Upper lobe of right lung (tissue), 1 donor: Measurements from ENCODE around the gene RAB40C. TPM values are rescaled to one million over a fixed set of nuclear protein-coding genes. Genes with fewer than 3 reads are reported as not detected.

ENCODE experiments used
- ATAC-seq: fragments of 200-7000 bp; cut with Tn5 transposase; one replicate; pipeline ENCODE4 v1.9.1; 2020; ENCODE audit warnings: mild to moderate bottlenecking, moderate library complexity
- DNase-seq: peaks from one replicate; pipeline ENCODE4 v3.0.0-alpha.2; 2020
- H3K27ac ChIP-seq: fragments of 200-600 bp; one replicate; pipeline ENCODE4 v1.8.0; 2022
- H3K27me3 ChIP-seq: fragments of 200-600 bp; one replicate; pipeline ENCODE4 v1.8.0; 2022; ENCODE audit warnings: mild to moderate bottlenecking
- H3K36me3 ChIP-seq: fragments of 200-600 bp; one replicate; pipeline ENCODE4 v1.8.0; 2022
- H3K4me1 ChIP-seq: fragments of 200-600 bp; one replicate; pipeline ENCODE4 v1.8.0; 2022
- H3K4me3 ChIP-seq: fragments of 200-600 bp; one replicate; pipeline ENCODE4 v1.8.0; 2022; ENCODE audit warnings: mild to moderate bottlenecking
- H3K9me3 ChIP-seq: fragments of 200-600 bp; one replicate; pipeline ENCODE4 v1.8.0; 2022
- CTCF ChIP-seq: fragments of 200-600 bp; IDR thresholded peaks from one replicate; pipeline ENCODE4 v1.8.0; 2022; ENCODE audit warnings: antibody characterized with exemption
- intact Hi-C: fragments of 100-400 bp; cut with DNase I; formaldehyde crosslinking; loops from one replicate; pipeline ENCODE4 v1.11.0; 2022
- total RNA-seq: library from RNA; stranded (reverse); fragmentation: NEBNext Ultra II Directional; extraction: Animal tissue kit (Norgen Biotek cat#: 25700); gene quantifications from one replicate; pipeline ENCODE4 v1.2.1, GENCODE V29; 2021
- donor health status: DM: no; HTN: yes; CAD: no; lungs with severe emphysema.

RAB40C gene
- total RNA-seq, 1 donor from 2014 or later: 47.6 TPM

GRCh38 chr16:565419-566330 lies 24.2 kb upstream of the RAB40C start:
- Histone ChIP-seq H3K9me3 (no peaks in the 10 kb centered on the region), H3K27ac (no peak overlapping the region), H3K36me3 (no peaks in the 10 kb centered on the region), H3K27me3 (peaks cover 14% of the 10 kb centered on the region), H3K4me3 (no peak overlapping the region), H3K4me1 (peaks cover 36% of the 10 kb centered on the region)
- intact Hi-C loops: no loop called here
- ATAC-seq (no peak), DNase-seq (no peak)
- no peak for TF ChIP-seq CTCF

GRCh38 chr16:566475-567372 lies 23.1 kb upstream of the RAB40C start, which contains the start of gene NHLRC4:
NHLRC4 (plus strand) TSS chr16:567005; CDS start chr16:568048, 1,043 bp downstream.
- H3K36me3 ChIP-seq: no peaks in the 10 kb centered on the region
- H3K27me3 ChIP-seq: peaks cover 3% of the 10 kb centered on the region
- H3K4me3 ChIP-seq: peak within 1 kb of the TSS; percentile 50
- intact Hi-C loops: no loop called here
- peak within 1 kb of the TSS; percentile 28 for H3K27ac ChIP-seq
- DNase-seq: no peak
- H3K9me3 ChIP-seq: no peaks in the 10 kb centered on the region
- H3K4me1 ChIP-seq: peaks cover 37% of the 10 kb centered on the region
- ATAC-seq: peak; percentile 29
- no peak for TF ChIP-seq CTCF

GRCh38 chr16:567373-568256 lies 22.3 kb upstream of the RAB40C start:
- no peak for TF ChIP-seq CTCF
- H3K36me3 ChIP-seq: no peaks in the 10 kb centered on the region
- H3K27ac ChIP-seq: peak overlapping the region; percentile 28
- DNase-seq: no peak
- no peak for ATAC-seq
- intact Hi-C loops: no loop called here
- H3K4me3 ChIP-seq: peak overlapping the region; percentile 50
- peaks cover 37% of the 10 kb centered on the region for H3K4me1 ChIP-seq
- H3K9me3 ChIP-seq: no peaks in the 10 kb centered on the region
- no peaks in the 10 kb centered on the region for H3K27me3 ChIP-seq

- TF ChIP-seq CTCF: no peak
- no peaks in the 10 kb centered on the region for H3K36me3 ChIP-seq
- no peaks in the 10 kb centered on the region for H3K27me3 ChIP-seq
- DNase-seq (no peak), ATAC-seq (no peak)
- H3K27ac ChIP-seq: peak overlapping the region; percentile 87
- no peaks in the 10 kb centered on the region for H3K9me3 ChIP-seq
- intact Hi-C loops: no loop called here
- H3K4me1 ChIP-seq: peaks cover 37% of the 10 kb centered on the region
- H3K4me3 ChIP-seq: peak overlapping the region; percentile 85
These were observed 21.2 kb upstream of the RAB40C start for GRCh38 chr16:568401-569258.
